GM23248 (cell line): ENCODE measurements around the gene SHE.

Experiments
- EZH2 ChIP-seq: fragments of 200-600 bp; sonication (generic); IDR thresholded peaks from 2 replicates; pipeline ENCODE4 v1.6.1; 2018; ENCODE audit warnings: antibody characterized with exemption, mild to moderate bottlenecking; ENCODE audit not compliant: insufficient read depth, poor library complexity, severe bottlenecking
- EZH2phosphoT487 ChIP-seq: fragments of 200-600 bp; sonication (generic); IDR thresholded peaks from 2 replicates; pipeline ENCODE4 v1.6.1; 2018; ENCODE audit warnings: antibody characterized with exemption, moderate library complexity, mild to moderate bottlenecking, low read depth; ENCODE audit not compliant: insufficient read depth

DNA sequence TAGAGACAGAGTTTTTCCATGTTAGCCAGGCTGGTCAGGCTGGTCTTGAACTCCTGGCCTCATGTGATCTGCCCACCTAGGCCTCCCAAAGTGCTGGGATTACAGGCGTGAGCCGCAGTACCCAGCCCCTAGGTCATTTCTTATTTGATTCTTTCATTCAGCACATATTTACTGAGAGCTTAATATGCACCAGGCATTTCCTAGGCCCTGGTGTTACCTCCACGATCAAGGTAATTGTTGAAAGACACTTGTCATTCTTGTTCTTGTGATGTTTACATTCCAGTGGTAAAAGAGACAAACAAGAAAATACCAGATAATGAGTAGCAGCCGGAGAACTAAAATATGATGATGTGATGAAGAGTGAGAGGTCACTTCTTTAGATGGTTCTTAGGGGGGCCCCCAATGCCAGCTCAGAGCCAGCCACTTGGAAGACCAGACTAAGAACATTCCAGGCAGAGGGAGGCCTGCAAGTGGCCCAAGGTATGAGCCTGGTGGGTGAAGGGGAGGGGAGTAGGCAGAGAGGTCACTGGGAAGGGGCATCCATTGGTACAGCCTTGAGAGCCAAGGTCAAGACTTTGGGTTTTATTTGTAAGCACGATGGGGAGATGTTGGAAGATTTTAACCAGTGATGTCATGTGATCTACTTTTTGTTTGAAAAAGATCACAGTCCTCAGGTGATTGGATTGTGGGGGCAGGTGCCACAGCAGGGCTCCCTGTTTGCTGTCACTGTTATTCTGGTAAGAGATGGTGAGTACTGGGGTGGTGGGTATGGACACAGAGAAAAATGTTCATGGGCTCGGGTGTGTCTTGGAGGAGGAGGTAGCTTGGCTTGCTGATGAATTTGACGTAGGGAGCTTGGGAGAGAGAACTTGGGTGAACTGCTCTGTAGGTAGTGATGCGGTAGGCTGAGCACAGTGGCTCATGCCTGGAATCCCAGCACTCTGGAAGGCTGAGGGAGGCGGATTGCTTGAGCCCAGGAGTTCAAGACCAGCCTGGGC is 37.6 kb upstream of the SHE start:
- no peak for TF ChIP-seq EZH2phosphoT487
- TF ChIP-seq EZH2, result no peak
